D721Med (cell line): ENCODE data around the gene SS18L1.

Source experiments
- DNase-seq: peaks from one replicate; pipeline ENCODE4 v3.0.0; 2011; ENCODE audit warnings: low spot score; ENCODE audit not compliant: insufficient read length
- FAIRE-seq: peaks from 2 replicates; lab custom pipeline; 2011; peaks lifted over from hg19 to GRCh38; lab: Jason Lieb, UNC
- CTCF ChIP-seq: IDR thresholded peaks from 2 replicates; pipeline ENCODE4 v1.5.1; 2012; ENCODE audit warnings: mild to moderate bottlenecking, control low read depth; ENCODE audit not compliant: insufficient read depth; ENCODE audit errors: missing control alignments

The SS18L1 gene

GRCh38 chr20:62116558-62117361 lies 26.8 kb upstream of the SS18L1 start:
- FAIRE-seq = no peak
- no peak for DNase-seq
- no peak for TF ChIP-seq CTCF

DNA sequence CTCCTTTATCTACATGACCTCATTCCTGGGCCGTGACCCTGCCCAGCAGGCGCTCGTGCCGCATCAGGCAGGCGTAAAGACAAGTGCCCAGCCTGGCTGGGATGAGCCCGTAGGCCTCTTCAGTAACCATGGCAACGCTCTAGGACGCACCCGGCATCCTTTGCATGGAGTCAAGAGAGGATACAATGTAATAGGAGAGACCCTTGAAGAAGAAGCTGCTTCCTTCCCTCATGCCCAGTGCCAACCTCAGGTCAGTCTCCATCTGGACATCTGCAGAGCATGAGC lies 26.3 kb upstream of the SS18L1 start:
- no peak for FAIRE-seq
- no peak for TF ChIP-seq CTCF
- no peak for DNase-seq

DNA sequence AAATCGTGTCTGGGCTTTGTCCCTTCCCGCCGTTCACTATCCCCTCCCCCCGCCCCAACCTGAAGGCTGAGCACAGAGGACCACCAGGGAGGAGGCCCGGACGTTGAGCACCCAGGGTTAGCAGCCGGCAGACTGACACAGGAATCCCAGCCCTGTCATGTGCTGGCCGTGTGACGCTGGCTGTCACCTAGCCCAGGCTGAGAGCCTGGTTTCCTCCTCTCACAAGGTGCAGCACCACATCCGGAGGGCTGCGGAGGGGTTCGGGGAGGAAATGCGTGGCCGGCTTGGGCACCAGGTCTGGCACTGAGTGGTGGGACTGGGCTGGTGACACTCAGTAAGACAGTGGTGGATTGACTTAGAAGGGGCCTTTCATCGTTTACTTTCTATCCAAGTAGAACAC lies 25.9 kb upstream of the SS18L1 start:
- DNase-seq = no peak
- no peak for FAIRE-seq
- no peak for TF ChIP-seq CTCF

DNA sequence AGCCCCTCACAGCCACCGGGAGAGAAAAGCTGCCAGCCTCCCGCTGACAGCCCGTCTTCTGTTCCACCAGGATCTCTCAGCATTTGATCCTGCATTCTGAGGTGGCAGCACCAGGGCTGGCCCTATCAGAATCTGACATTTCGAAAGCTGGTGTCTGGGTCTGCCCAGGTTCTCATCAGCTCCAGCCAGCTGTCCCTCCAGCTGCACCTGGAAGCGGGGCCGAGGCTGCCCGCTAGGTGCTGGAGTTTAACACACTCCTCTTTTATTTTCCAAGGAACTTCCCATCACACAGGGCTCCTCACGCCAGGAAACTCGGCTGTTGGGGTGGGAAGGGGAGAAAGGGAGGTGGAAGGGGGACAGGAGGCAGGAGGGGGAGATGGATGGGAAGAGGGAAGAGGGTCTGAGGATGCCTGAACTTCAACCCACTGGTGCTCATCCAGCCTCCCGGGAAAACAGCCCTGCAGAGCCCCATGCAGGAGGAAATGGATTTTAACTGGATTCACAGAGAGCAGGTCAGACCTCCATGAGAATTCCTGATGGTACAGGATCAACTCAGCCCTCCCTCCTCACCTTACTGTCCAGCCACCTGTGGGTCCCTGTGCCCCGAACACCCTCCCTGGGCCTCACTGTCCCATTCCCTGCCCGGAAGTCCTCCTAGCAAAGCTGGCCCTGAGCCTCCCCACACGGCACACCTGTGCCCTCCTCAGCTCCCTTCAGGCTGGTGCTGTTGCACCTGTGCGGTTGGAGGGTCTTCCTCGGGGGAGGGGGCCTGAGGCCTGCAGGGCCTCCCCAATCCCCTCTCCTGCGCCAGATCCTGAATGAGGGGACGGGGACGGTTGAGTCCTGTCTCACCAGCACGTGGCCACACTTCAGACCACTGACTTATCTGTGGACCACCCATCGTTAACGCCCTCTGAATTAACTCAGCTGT lies 25.2 kb upstream of the SS18L1 start:
- no peak for TF ChIP-seq CTCF
- FAIRE-seq (no peak), DNase-seq (no peak)

- no peak for FAIRE-seq
- DNase-seq = no peak
- TF ChIP-seq CTCF = no peak
Observed at GRCh38 chr20:62119115-62119514, 24.5 kb upstream of the SS18L1 start.

DNA sequence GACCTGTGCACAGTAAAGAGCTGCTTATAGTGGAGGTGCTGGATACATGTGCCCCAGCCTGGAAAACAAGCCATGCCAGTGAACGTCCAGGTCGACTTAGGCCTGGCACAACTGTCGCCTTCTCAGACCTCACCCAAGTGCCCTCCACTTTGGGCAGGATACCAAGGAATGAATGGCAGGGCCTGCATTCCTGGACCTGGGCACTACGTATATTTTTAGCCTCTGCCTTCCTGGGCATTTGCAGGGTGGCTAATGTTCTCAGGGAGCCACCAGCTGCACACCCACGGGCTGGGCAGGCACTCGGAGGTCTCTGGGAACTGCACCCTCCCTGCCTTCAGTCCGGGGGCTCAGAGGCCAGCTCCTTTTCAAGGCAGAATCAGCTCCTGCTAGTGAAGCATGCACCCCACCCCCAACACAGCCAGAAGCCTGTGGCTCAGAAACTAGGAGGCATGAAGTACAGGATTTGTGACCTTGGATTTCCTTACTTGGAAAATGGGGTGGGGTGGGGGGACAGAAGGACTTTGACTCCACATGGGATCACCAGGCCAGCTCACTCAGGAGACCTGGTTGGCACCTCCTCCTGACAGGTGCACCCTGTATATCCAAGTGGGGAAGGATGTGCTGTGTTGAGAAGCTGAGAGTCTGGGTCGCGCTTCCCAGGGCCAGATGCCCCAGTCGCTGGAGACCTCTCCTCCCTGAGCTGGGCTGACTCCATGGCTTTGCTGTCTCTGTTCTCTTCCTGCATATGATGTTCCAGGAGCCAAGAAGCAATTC lies 23.8 kb upstream of the SS18L1 start:
- no peak for DNase-seq
- no peak for FAIRE-seq
- TF ChIP-seq CTCF = no peak
